ENCODE measurements around the gene FCER1G.

DNA sequence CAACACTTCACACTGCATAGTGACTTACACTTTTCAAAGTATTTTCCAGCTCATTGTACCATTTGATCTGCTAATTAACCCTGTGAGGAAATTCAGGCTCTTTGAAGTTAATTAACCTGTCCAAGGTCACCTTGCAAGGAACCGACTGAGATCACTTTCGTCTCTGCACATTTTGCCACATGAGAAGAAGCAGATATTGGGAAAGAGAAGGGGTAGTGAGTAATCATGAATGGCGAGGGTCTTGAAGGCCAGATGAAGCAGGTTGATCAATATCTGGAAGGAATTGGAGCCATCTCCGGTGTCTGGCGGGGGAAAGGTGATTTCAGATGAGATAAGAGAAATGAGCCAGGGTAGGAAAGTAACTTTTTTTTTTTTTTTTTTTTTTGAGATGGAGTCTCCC, 4.9 kb downstream of the FCER1G start:
- TF ChIP-seq, protein P1, sequence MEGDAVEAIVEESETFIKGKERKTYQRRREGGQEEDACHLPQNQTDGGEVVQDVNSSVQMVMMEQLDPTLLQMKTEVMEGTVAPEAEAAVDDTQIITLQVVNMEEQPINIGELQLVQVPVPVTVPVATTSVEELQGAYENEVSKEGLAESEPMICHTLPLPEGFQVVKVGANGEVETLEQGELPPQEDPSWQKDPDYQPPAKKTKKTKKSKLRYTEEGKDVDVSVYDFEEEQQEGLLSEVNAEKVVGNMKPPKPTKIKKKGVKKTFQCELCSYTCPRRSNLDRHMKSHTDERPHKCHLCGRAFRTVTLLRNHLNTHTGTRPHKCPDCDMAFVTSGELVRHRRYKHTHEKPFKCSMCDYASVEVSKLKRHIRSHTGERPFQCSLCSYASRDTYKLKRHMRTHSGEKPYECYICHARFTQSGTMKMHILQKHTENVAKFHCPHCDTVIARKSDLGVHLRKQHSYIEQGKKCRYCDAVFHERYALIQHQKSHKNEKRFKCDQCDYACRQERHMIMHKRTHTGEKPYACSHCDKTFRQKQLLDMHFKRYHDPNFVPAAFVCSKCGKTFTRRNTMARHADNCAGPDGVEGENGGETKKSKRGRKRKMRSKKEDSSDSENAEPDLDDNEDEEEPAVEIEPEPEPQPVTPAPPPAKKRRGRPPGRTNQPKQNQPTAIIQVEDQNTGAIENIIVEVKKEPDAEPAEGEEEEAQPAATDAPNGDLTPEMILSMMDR (IDR thresholded peaks at IDR 0.05): no peak
- TF ChIP-seq POLR2A (IDR thresholded peaks at IDR 0.05): no peak

Measured in body of pancreas (tissue), 4 donors.